GM19397 (cell line): Measurements from ENCODE around the gene ENPP7.
A peak's percentile ranks its signal among the peaks of the same experiment; 100 is the strongest.

Experiments used
- ATAC-seq: cut with Tn5 transposase; IDR thresholded peaks from one replicate; pipeline ENCODE4 v1.9.1; 2021; ENCODE audit warnings: mild to moderate bottlenecking, moderate library complexity; ENCODE audit not compliant: unreplicated experiment

ENPP7 gene

DNA sequence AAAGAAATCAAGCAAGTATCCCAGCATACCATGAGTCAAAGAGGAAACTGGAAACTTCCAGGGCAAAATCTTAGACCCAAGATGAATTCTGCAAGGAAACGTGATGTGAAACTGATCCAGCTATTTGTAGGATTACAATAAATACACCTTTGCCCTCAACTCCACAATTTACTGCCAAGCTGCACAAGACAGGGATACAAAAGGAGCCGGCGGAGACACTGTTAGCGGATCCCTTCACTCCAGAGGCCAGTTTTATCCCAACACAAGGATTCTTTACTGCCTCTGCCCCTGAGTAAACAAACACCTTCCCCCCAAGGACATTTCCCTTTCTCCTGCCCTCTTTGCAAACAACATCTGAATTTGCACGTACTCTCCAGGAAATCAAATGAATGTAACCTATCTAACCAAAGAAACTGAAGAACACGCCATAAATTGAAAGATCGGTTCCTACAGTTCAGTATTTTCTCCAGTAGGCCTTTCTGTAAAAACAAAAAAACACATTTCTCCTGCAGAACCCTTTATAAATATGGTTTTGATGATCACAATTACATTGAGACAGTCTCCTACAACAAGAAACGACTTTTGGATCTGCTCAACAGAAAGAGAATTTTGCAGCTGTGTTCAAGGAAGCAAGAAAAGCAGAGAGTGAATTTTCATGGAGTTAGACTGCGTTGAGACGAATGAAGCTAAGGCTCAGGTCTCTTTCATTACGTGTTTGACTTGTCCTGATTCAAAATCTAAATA lies 45.8 kb downstream of the ENPP7 start:
- no peak for ATAC-seq

DNA sequence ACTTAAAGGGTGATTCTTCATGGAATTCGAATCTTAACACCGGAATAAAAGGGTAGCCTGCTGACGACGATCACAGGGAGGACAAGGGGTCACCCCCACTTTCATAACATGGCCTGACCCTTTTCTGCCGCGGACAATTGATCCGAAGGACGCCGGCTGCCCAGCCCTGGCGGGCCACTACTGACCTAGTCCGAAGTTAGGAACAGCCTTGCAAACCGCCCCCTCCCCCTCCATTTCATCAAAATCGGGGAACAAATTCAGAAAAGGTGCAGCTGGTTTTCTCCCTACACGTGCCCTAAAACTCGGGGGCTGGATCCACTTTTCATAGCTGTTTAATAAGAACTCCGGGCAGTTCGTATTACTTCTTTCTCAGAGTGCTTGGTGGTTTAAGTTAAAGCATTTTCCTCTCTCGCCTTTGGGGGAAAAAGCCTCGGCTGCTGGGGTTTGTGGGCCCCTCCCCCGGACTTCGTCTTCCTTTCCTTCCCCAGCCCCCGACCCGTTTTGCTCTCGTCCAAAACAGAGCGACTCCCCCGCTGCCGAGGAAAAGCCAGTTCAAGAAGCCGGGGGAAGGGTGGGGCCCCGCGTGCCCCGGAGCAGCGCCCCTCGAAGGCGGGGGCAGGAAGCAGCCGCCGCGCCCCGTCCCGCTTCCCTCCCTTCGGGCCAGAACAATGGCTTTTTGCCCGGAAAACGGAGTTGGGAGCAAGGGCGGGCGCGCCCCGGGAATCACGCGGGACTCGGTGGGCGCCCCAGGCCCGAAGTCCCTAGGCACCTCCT lies 46.6 kb downstream of the ENPP7 start:
- ATAC-seq: peak; percentile 14

DNA sequence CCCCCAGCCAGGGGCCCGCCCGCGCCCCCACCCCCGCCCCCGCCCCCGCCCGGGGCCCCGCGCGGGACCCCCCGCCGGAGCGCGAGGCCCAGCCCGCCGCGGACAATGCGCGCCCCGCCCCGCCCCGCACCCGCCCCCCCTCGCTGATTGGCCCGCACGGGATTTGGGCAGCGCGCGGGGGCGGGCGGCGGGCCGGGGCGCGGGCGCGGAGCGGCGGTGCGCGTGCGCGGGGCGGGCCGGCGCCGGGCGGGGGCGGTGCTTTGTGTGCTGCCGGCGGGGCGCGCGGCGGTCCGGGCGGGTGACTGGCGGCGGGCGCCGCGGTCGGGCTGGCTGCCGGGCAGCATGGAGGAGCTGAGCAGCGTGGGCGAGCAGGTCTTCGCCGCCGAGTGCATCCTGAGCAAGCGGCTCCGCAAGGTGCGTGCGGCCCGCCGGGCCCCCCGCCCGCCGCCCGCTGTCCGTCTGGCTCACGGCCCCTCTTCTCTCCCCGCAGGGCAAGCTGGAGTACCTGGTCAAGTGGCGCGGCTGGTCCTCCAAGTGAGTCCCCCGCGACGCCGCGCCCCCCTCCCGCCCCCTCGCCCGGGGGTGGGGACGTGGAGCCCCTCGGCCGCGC lies 47.3 kb downstream of the ENPP7 start, which contains the start of gene CBX2:
Gene CBX2, plus strand, starts transcription at position 255 of the 610 bp plus-strand sequence. Its CDS starts 88 bp downstream, at position 343.
- ATAC-seq: peak; percentile 78

DNA sequence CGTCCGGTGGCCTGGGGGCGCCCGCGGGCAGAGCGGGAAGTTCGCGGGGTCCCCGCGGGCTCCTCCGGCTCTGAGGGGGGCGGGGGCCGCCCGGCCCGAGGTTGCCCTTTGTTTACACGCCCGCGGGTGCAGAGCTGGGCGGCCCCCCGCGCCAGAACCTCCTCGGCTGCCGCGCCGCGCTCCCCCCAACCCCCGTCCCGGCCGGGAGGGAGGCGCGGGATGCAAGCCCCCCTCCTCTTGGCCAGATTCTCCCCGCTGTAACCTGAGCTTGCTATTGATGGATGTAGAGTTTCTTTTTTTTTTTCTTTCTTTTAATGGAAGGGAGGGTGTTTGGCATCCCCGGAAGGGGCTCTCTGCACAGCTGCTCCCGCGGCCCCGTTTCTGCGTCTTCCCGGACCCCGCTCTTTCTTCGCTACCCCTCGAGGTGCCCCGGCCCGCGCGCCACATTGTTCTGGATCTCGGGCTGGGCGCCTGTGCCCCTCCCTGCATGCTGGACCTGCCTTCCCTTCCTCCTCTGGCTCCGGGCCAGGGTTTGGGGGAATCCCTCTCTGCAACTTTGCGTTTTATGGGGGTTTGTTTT lies 47.9 kb downstream of the ENPP7 start:
- peak; percentile 16 for ATAC-seq

DNA sequence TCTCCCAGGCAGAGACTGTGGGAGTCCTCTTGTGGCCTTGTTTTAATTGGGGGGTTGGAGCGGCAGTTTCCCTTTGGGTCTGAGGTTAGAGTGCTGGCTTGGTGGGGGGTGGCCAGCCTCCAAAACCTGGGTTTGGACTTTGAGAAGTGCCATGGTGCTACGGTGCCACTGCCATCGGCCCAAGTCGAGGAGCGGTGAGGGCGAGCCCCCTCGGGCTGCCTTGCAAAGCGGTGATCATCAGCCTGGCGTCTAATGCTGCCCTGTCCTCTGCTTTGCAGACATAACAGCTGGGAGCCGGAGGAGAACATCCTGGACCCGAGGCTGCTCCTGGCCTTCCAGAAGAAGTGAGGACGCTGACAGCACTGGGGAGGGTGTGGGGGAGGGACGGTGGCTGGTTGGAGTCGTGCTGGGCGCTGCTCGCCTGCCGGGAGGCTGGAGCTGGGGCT lies 48.4 kb downstream of the ENPP7 start:
- ATAC-seq: no peak

DNA sequence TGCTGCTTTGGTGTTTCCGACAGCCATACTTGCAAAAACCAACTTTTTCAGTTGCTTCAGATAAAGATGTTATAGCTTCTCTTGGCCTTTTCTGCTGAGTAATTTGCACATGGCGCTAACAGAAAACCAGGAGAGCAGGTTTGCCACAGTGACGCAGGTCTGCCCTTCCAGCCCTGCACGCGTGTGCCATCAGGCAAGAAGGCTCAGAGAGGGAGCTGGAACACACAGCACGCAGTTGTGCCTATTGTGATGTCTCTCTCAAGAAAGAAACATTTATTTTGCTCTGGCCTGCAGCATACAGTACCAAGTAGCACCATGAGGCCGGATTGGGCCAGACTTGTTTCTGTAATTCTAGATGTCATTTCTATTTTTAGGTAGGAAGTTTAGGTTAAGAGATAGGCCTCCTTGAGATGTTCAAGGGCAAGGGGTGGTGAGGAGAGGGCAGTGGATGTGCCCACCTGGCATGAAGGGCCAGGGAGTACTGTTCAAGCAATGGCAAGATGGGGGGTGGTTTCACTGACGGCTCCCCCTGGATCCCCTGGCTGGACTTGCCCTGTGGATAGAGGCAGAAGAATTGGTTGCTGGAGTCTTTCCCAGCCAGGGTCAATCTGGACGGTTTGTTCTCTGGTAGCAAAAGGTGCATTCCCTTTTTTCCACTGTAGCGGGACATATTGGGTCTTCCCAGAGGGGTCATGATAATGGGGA lies 49.1 kb downstream of the ENPP7 start:
- ATAC-seq: no peak

DNA sequence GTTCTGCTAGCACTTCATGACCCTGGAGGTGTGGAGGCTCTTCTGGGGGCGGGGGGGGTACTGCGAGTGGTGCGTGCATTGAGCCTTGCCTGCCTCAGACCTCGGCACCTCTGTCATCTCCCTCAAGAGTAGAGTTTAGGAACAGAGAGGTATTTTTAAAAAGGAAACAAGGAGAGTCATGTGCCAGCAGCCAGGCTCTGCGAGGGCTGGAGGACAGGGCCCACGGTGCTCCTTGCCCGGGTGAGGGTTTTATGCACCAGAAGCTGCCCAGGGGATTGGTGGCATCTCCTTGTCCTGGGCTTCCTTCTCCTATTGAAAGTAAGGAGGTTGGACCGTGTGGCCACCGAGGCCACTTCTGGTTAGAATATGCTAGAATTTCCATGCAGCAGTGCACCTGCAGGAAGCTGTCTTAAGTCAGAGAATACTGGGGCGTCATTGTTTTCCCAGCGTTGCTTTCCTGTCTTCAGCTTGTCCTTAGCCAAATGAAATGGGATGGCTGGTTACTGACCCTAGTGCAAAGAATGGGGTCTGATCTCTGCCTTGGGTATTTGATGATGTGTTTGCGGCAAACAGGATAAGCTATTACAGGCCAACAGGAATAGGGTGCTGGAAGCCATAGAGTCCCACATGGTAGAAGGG lies 50.4 kb downstream of the ENPP7 start:
- no peak for ATAC-seq

DNA sequence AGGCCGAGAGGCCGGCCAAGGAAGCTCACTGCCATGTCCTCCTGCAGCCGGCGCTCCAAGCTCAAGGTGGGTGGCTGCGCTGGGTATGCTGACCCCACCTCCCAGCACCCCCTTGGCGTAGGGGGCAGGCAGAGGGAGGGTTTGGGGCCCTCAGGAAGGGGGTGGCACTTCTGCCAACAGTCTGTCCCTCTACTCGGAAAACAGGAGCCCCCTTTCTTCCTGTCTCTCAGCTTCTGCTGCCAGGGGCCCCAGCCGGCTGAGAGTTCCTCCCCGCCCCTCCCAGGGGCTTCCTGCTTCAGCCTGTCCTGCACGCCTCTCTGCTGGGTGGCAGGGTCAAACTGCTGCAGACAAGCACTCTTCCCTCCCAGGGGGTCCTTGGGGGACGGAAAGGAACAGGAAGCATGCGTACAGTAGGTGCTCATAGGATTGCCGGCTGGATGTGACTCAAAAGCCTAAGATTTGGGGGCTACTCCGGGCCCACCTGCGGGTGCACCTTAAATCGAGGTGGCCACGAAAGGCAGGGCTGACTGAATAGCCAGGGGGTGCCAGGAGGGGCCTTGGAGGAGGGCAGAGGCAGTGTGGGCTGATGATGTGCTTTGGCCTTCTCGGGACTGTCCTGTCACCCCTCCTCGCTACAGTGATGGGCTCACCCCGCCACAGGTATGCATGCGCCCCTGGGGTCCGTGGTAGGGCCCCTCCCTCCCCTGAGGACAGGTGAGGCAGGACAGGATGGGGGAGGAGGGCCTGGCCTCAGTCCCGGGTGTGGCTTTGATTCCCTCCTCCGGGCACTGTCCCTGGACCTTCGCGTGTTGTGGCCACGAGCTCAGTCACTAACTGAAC lies 51.2 kb downstream of the ENPP7 start:
- no peak for ATAC-seq

DNA sequence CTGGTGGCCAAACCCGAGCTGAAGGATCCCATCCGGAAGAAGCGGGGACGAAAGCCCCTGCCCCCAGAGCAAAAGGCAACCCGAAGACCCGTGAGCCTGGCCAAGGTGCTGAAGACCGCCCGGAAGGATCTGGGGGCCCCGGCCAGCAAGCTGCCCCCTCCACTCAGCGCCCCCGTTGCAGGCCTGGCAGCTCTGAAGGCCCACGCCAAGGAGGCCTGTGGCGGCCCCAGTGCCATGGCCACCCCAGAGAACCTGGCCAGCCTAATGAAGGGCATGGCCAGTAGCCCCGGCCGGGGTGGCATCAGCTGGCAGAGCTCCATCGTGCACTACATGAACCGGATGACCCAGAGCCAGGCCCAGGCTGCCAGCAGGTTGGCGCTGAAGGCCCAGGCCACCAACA lies 53.1 kb downstream of the ENPP7 start:
- no peak for ATAC-seq

DNA sequence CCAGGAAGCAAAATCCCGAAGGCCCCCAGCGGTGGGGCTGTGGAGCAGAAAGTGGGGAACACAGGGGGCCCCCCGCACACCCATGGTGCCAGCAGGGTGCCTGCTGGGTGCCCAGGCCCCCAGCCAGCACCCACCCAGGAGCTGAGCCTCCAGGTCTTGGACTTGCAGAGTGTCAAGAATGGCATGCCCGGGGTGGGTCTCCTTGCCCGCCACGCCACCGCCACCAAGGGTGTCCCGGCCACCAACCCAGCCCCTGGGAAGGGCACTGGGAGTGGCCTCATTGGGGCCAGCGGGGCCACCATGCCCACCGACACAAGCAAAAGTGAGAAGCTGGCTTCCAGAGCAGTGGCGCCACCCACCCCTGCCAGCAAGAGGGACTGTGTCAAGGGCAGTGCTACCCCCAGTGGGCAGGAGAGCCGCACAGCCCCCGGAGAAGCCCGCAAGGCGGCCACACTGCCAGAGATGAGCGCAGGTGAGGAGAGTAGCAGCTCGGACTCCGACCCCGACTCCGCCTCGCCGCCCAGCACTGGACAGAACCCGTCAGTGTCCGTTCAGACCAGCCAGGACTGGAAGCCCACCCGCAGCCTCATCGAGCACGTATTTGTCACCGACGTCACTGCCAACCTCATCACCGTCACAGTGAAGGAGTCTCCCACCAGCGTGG lies 53.7 kb downstream of the ENPP7 start:
- ATAC-seq: no peak

DNA sequence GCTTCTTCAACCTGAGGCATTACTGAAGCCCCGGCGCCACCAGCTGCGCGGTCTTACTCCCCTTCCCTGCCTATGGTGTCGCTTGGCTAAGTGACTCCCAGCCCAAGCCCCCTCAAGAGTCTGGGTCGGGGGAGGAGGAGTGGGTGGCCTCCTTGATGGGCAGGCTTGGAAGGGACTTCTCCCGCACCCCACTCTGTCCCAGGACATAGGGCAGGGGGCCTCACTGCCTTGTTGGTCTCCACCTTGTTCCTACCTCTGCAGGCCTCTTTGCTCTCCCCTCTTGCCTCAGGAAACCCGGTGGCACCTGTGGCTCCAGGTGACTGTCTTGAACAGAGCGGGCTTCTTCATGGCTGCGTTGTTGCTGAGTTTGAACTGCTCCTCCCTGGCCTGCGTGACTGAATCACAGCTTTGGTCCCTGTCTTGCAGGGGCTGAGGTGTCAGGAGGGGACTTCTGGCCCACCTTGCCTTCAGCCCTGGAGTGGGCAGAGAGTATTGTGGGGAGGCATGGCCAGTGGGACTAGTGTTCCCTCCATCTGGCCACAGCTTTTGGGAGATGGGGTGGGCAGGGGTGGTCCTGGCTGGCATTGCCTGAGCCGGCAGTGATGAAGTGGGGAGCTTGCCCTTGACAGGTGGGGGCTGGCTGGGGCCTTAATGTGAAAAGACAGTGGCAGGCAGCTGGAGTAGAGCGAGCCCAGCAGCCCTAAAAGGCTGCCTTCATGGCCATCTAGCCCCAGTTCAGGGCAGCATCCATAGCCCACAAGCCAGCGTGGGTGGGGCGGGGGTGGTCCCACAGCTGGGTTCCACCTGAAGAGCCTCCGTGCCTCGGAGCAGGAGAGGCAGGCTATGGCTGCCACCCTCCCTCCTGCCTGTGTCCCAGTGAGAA lies 54.5 kb downstream of the ENPP7 start:
- no peak for ATAC-seq

DNA sequence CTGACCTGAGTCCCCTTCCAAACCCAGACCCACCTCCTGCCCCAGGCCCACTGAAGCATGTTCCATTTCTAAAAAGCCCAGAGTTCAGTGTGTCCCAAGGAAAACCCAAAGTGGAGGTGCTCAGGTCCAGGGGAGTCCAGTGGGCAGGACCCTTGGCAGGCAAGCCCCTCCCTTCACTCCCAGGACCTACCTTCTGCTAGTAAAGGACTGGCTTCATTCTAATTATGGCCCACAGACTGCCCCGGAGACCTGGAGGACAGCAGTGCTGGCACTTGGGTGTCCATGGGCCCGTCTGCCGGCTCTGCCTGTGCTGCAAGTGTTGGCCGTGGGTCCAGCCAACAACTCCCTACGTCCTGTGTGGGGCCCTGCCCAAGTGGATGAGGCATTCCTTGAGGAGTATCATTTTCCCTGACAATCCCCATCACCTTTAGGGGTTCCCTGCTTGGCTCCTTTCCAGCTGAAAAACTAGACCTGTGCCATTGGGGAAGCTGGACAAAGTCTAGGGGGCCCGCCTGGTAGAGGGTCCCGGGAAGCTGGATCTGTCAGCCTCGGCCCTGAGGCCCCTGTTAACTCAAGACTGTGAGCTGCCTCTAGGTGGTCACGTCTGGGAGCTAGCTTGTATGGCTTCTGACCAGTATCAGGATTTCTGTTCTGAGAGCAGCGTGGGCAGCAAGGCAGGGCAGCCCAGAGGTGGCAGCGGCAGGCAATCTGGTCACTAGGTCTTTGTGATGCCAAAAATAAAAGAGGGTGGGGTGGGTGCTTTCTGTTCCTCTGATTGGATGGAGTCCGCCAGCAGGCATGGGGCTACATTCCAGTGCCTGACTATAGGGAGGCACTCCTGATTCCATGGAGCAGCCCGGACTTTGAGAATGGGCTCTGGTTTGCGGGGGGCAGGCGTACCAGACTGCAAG lies 55.4 kb downstream of the ENPP7 start:
- no peak for ATAC-seq

DNA sequence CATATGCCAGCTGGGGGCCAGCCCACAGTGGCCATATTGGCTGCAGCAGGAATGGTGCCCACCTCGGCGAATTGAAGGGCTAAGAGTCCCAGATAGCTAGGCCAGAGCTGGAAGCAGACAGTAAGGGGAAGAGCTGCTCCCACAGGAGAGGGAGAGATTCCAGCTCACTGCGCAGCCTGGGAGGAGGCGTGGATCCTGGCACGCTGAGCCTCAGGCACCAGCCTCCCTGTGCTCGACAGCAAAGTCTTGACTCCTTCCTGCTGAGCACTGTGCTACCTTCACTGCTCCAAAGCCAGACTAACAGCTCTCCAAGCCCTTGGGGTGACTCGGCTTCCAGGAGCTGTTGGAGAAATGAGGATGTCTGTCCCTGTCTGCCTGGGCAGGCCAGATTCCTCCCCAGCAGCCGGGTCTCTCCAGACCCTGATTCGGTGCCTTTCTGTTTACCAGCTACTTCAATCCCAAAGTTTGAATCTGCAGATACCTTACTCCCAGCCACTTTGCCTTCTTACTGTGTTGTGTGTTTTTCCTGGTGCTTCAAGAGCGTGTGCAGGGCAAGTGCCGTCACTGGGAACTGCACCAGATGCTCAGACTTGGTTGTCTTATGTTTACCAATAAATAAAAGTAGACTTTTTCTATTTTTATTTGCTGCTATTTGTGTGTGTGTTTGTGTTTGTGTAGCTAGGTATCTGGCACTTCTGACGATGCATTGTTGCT lies 56.3 kb downstream of the ENPP7 start:
- ATAC-seq: no peak

DNA sequence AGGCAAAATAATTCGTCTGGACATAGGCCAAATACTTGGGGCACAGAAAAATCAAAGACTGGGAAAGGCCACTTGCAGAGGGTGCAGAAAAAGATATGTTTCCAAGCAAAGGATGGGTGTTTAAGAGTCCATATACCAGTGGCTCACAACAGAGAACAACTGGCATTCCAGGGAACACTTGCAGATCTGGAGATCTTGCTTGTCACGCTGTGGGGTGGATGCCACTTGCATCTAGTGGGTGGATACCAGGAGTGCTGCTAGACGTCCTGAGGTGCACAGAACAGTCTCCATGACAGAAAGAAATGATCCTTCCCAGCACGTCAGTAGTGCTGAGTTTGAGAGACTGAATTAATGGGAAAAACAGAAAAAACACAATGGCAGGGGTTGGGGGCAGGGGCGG lies 57.7 kb downstream of the ENPP7 start:
- ATAC-seq: no peak

DNA sequence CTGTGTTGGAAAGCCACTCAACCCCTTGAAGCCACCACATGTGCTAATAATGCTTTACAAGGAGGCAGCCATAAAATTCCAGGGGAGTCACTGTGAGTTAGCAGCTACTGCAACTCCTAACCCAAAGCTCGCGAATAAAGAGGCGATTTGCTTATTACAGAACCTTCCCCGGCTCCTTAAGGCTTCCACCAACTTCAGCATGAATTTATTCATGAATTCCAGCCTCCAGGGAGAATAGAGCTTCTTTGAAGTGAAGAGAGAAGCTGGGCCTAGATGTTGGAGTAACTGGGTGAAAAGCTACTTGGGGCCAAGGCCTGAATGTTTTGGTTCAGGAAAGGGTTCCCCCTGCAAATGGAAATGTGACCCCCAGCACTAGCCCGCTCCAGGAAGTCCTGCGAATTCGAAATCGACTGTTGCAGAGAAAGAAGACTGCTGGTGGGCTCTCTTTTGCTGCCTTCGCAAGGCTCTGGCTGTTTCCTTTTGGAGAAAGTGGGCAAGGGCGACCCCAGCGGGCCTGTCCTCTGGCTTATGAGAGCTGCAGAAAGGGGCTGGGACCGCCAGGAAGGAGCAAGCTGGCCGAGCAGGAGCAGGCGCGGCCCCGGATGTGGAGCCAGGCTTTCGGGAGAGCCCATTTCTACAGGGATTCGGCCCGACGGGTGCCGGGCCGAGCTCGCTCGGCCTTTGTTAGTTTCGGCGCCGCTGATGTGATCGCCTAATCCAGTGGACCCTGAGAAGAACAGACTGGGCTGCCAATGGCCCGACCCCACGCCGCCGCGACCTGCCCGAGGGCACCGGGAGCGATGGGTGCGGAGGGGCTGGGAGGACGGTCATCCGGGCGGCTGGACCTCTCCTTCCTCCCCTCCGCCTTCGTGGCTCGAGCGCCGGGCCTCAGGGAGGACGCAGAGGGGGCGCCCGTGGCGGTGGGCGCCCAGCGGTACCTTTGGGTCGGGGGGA lies 58.5 kb downstream of the ENPP7 start:
- ATAC-seq: no peak
